Right lung (tissue), 5 donors: ENCODE results near the gene GPC6. TPM values are rescaled to one million over a fixed set of nuclear protein-coding genes. Genes with fewer than 3 reads are reported as not detected.
A peak's percentile ranks its signal among the peaks of the same experiment; 100 is the strongest.
"Not testable (repeated sequence)": the region's sequence is repeated elsewhere in the genome, so short reads cannot be mapped to it uniquely, and the experiment has no call there.

Experiments used
- DNase-seq, 2 donors: peaks; one replicate each; pipeline ENCODE4 v3.0.0-alpha.2; 2013
- polyA plus RNA-seq, 5 donors: library from polyadenylated mRNA; unstranded; fragments of 120-200 nt; gene quantifications; one replicate each; pipeline versions ENCODE4 v1.2.1 to v1.2.3, GENCODE V29; 2013; ENCODE audit warnings: inconsistent platforms in 1 of 5, low replicate concordance in 1 of 5; ENCODE audit not compliant: insufficient read length in 5 of 5, insufficient read depth in 1 of 5

The GPC6 gene
- polyA plus RNA-seq, 5 donors: 13.5 to 27.1 (median 21.9) TPM

DNA sequence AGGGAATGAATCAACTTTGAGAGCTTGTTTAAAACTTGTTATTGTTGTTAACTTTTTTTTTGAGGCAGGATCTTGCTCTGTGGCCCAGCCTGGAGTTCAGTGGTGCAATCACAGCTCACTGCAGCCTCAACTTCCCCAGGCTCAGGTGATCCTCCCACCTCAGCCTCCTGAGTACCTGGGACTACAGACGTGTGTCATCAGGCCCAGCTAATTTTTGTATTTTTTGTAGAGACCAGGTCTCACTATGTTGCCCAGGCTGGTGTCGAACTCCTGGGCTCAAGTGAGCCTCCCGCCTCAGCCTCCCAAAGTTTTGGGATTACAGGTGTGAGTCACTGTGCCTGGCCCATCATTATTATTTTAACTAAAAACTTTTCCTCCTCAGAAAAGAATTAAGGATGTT, 1117.1 kb downstream of the GPC6 start:
- DNase-seq: not testable (repeated sequence)

DNA sequence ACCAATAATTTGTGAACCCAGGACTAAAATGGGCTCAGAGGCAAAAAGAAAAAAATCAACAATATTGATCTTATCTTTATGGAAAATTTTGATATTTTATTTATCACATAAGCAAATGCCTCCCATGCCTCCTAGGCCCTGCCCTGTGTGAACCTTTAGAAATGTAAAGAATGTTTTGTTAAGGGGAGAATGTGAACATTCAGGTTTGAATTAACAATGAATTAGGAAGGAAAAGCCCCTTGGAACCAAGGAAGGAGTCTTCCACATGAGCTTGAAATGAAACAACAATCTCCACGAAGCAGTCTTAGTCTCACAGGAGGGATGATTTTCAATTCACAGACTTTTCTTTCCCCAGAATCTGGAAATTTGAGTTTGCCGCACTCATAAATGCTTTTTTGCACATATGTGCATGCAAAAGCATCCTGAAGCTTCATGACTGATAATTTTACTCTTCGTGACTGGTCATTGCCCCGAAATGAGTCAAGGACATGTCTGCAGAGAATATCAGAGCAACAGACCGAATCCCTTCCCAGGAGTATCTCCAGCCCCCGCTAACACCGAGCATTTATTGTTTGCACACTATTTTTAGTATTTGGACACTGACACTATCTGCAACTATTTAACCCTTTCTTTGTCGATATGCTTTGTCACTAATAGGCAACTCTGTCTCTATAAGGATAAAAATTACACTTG, 1117.7 kb downstream of the GPC6 start:
- no peak for DNase-seq

DNA sequence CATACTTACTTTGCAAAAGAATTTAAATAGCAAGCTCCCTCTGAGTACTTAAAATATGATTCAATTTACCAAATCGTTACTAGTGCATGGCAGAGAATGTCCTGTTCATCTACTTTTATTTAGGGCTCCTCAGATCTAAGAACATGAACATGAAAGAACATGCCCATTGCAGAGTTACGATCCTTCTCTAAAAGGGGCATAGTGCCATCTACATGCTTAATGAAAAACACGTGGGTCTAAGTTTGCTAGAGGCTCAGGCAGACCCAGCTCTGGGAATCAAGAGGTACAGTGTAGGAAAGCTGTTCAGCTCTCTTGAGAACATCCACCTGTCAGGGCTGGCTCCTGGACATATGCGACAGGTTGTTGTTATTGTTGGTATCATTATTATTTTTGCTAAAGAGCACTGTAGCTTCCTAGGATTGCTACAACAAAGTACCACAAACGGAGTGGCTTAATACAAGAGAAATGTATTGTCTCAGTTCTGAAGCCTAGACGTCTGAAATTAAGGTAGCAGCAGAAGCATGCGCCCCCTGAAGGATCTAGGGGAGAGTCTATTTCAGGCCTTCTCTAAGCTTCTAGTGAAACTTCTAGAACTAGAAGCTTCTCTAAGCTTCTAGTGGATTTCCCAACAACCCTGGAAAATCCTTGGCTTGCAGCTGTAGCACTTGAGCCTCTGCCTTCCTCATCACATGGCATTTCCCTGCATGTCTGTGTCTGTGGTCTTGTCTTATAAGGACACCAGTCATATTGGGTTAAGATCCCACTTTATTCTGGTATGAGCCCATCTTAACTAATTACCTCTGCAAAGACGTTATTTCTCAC, 1119.0 kb downstream of the GPC6 start:
- DNase-seq: no peak

DNA sequence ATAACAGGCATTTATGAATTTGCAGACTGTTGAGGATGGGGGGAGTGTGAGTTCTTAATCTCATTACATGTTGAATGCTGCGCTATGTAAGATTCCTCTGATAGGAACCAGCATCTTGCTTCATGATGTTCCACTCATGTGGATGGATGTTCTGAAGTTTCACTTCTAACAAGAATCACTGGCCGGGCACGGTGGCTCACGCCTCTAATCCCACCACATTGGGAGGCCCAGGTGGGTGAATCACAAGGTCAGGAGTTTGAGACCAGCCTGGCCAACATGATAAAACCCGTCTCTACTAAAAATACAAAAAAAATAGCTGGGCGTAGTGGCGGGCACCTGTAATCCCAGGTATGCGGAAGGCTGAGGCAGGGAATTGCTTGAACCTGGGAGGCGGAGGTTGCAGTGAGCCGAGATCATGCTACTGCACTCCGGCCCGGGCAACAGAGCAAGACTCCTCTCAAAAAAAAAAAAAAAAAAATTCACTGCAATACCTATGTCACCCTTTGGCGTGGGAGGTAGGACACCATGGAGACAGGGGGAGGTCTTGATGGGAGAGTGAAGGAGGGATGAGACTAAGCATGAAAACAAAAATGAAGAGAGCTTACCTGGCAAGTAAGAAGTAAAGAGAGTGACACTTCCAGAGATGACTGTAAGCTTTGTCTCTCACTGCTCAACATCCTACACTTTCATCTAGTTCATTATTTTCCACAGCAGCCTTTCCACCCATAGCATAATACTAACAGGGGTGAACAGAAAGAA, 1119.8 kb downstream of the GPC6 start:
- no peak for DNase-seq

DNA sequence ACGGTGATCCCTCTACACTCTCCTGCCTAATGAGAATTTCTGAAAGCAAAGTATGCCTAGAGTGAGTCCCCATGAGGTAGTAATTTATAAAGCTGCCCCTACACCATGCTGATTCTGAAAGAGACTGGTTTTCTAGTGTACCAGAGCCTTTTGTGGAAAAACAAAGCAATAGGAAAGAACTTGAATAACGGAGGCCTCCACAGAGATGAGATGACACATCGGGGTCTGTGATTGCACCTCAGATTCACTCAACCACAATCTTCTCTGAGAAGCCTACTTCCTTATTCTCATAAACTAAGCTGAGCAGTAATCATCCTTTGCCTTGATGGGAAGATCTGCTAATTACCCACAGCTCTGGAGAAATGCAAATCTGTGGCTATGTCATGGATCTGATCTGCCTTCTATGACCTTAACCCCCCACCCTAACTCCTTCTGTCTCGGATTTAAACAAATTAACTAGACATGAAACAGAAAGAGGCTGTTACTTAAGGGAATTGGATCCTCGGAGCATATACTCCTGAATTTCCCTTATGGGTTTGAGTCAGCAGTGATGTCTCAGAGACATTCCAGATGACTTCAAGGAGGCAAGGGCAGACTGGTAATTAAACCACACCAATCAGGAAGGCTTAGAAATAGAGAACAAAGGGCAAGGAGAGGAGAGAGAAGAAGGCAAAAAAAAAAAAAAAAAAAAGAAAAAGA, 1124.8 kb downstream of the GPC6 start:
- DNase-seq: no peak

DNA sequence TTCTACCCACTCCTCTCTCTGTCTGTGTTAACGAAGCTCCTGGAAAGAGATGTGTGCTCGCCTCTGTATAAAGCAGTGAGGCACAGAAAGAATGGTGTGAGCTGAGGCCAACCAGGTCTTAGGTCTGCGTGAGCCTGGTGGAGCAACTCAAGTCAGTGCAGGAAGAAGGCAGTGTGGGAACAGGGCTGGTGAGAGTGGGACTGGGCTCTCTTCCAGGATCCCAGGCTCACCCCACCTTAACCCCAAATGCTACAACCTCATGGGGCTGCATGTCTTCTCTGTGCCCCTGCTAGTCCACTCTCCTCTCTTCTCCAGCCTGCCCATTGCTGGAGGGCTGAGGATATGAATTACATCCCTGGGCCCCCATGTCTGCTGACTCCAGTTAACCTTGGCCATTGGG, 1125.5 kb downstream of the GPC6 start:
- no peak for DNase-seq

DNA sequence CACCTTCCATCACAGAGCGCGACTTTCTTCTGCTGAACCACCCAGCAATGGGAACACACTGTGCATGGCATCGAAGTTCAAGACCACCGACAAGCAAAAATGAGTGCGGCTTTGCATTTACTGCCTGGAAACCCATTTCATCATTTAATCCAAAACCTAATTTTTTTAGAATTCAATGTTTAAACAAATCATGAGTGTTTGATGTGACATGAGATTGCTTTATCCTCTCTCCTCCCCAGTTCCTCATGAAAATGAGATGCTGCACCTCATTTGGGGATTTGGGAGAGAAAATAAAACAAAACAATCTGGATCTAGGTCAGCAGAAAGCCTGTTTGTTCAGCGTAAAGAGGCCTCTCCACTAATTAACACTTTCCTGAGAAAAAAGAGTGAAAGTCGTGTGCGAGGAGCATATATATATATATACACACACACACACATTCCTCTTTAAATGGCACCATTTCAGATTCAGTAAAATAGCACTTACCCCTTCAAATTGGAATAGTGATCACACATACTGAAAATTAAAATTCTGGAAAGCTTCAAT, 1126.6 kb downstream of the GPC6 start:
- DNase-seq: no peak

DNA sequence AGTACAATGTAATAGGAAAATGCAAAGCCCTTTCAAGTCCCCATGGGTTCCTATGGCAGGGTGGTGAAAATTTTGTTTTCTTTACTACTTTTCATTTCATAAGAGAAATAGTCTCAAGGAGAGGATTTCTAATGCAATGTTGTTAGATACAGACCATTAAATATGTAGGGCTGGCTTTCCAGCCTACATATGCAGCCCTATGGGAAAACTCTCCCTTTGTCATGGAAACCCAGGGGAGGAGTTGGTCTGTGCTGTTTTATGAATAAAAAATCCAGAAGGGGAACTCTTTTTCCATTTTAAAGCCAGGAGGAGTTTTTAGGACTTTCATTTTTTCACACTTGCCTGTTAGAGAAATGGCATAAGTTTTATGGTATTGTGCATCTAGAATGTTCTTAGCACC, 1133.3 kb downstream of the GPC6 start:
- DNase-seq: no peak

DNA sequence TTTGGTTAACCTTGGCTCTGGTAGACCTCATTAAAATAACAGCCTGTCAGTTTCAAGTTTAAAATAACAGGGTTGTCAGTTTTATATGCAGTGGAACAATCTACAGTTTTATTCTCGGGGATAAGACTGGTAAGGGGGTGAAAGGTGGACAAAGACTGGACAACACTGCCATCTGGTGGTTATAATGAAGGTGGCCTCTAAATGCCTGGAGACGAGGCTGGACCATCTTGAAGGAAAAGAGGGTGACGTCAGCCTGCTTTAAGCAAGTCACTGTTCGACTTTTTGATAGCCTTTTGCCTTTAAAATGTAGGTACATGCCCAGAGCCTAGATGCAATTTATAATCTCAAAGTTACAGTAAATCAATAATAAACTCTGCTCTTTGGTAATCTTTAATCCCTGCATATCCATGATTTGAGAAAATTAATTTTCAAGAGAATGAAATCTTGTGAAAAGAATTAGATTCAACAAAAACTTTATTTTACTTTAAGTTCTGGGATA, 1135.9 kb downstream of the GPC6 start:
- DNase-seq: peak; percentile 74 to 83

DNA sequence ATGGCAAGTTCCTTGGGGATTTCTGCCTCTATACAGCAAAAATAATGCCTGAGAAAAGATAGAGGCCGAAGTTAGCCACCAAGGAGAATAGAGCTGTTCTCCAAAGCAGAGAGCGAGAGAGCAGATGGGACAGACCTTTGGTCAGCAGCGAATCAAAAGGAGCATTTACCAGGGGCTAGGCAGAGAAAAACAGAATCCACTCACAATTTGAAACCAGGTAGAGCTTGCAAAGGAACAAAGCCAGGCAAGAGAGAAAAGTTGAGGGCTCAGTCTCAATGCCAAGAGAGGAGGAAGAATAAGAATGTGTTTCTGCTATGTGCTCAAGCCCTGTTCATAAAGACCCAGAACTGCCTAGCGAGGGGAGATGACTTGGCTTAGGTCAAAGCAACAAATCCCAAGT, 1140.1 kb downstream of the GPC6 start:
- no peak for DNase-seq

DNA sequence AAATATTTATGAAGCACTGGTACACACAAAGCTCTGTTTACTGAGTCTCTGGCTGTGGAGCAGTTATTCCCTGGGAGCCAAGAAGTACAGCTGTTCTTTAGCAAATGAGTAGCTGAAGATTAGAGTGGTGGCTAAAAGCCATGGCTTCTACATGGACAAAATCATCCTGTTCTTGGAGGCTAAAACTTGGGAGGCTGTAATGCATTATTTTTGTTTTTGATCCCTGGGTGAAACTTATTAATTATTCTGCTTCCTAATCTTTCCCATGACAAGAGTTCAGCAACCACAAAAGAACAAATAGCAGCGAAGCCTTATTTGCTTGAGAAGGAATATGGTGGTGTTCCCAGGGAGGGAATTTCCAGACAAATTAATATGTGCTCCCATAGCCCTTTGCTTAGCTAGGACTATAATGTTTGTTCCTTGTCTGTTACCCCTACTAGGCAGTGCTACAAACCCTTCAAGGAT, 1143.4 kb downstream of the GPC6 start:
- DNase-seq: peak; percentile 92

DNA sequence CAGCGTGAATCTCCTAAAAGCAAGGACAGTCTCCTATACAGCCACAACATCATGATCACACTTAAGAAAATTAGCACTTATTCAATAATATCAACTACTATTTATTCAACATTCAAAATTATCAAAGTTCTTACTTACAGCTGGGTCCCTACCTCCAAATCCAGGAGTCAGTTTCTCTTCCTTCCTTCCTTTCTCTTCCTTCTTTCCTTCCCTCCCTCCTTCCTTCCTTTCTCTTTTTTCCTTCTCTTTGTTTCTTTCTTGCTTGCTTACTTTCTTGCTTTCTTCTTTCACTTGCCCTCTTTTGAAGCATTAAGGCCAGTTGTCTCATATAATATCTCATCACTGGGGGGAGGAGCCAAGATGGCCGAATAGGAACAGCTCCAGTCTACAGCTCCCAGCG, 1145.2 kb downstream of the GPC6 start:
- no peak for DNase-seq

DNA sequence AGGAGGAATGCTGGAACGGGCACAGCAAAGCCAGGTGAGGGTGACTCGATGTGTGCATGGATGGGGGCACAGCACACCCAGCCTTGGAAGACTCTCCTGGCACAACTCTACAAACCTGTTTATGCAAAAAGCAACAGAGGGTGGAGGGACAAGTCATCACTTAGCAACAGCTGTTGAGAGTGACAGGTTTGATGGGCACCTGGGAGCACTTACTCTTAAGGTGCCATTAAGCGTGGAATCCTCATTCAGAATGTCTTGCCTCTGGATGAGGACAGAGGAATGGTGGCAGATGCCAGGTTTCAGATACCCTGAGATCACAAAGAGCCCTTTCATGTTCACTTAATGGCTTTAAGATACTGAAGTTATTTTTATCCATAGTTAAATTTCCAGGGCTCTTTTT, 1155.9 kb downstream of the GPC6 start:
- DNase-seq: no peak

DNA sequence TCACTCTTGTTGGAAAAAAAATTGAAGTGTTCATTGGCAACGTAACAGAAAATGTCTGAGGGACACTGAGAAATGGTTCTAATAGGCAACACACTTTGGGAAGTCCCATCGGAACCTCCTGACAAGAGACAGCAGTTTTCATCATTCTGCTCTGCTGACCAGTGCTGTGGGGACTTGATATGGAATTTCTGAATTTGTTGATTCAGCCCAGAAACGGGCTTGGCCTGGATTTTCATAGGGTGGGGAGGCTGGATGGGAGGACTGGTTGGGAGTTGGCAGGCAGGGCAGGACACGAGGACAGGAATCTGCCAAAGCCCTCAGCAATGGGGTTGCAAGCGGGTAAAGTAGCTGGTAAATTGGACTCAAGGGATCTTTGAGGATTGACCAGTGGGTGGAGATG, 1156.4 kb downstream of the GPC6 start:
- no peak for DNase-seq

DNA sequence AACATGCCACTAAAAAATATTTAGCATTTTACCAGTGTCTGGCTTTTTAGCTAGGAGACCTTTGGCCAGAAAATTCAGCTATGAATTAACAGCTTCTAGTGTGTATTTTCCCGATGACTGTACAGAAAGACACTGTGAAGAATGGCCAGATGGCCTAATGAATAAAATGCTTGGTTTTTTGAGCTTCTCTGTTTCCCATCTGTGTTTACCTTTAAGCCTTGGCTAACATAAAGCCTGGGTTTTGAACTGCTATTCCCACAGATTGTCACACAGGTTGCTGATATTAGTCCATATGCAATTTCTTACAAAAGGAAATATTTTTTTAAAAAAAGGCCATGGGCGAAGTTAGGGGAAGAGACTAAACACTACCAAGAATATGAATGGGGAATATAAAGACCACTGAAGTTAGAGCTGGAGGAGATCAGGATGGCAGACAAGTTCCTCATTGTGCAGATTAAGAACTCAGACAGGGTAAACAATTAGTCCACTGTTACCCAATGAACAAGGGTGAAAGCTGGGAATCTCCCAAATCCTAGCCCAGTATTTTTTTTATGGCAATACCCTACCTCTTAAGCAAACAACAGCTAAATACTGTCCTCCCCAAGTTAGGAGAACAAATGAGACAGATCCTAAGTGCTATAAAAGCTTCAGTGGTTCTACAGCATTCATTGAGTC, 1157.8 kb downstream of the GPC6 start:
- no peak for DNase-seq

DNA sequence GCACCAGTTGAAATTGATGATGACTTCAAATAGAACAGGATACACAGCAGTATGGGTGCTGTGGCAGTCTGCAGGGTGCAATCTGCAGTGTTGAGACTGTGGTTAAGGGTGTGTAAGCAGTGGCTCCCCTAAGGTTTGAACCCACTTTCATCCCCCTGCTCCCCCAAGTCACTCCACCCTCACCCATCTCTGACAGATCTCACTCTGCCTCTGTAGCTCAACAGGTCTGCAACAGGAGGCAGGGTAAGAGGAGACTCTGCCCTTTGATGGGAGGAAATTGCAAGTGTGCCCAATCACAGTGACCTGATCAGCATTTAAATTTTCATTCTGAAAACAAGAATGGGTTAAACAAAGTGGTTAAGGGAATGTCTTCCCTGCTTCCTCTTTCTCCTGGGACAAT, 1160.4 kb downstream of the GPC6 start:
- no peak for DNase-seq

DNA sequence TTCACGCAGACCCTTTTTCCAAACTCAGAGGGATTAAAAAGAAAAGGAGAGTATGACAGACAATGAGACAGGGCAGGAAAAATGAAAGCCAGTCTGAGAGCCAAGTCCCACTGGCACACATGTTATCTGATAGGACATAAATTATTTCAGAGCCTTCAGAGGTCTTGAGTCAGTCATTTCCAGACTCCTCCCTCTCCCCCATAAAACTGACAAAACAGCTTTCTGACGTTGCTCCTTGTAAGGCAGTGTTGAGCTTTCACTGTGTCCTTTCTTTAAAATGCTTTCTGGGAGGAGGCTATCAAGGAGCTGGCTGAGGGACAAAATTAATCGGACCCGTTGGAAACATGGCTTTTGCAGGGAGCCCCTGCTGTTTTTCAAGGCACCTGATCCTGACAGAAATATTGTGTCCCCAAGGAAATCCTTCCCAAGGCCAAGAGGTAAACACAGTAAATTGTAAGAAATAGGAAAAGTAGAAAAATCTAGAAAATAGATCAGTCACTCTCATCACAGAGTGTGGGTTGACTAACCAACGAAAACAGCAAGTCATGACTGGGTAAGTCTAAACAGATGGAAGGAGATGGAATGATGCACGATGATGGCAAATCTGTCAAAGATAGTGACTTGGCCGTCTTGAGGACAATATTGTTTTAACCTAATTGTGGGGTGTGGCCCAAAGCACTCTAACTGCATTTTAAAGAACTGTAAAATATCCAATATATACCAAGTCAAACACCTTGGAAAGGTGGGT, 1163.2 kb downstream of the GPC6 start:
- DNase-seq: no peak

DNA sequence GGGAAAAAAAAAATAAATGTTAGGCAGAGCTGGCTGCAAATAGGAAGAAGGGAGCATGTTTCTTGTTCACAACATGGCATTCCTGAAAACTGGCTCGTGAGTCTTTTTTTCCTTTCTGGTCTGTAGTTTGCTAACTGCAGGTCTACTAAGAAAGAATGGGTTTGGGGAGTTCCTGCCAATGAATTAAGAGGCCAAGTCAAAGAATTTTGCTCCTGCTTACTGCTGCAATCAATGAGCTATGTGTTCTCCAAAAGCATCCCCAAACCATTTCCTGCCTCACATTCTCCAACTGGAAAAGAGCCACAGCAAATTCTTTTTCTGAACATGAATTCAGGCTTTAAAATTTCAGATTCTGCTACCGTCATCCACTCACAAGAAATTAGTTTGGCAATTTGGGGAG, 1164.3 kb downstream of the GPC6 start:
- DNase-seq: no peak

DNA sequence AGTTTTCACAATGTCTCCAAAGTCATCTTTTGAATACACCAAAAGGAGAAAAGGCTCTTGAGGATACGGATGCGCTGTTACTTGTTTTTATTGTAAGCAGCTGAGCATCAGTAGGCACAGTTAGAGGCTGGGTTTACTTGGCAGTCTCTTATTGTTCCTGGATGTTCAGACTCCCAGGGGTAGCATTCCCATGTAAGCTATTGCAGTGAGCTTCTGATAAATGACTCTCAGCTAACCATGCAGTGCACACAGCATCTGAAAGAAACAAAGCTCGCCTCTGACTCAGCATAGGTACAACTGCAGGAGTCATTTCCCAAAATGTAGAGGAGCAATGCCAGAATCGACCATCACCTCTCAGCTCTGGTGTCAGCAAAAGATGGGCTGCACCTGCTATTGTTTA, 1168.1 kb downstream of the GPC6 start:
- no peak for DNase-seq

DNA sequence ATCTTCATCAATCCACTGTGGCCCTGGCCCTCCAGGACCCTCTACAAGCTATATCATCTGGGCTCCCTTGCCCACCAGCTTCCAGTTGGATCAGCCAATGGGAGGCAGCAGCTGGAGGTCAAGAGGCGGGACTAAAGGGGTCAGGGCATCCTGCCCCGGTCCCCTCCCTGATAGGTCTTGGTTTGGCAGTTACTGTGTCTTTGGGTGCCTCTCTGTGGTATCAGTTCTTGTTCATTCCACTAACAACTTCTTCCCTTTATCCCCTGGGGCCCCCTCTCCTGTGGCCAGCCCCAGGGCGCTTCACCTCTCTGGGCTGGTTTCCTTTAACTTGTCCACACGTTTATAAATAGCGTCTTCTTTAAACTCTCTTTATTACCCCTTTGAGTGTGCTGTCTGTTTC, 1169.3 kb downstream of the GPC6 start:
- DNase-seq: no peak
